IgD-negative memory B cell (primary cell): Measurements from ENCODE around the gene MDGA2. TPM values are rescaled to one million over a fixed set of nuclear protein-coding genes. Genes with fewer than 3 reads are reported as not detected.

Source experiments
- H3K27ac Mint-ChIP-seq, 3 donors: one replicate each; pipeline ENCODE4 v1.8.0; 2020 to 2022; ENCODE audit warnings: mild to moderate bottlenecking in 3 of 3, mixed read lengths in 3 of 3, moderate library complexity in 1 of 3
- H3K27me3 Mint-ChIP-seq: one replicate; pipeline ENCODE4 v1.8.0; 2021; ENCODE audit warnings: mixed read lengths
- H3K36me3 Mint-ChIP-seq: one replicate; pipeline ENCODE4 v1.8.0; 2020; ENCODE audit warnings: mild to moderate bottlenecking, mixed read lengths
- H3K4me1 Mint-ChIP-seq, 3 donors: one replicate each; pipeline ENCODE4 v1.8.0; 2020 to 2022; ENCODE audit warnings: mixed read lengths in 3 of 3, mild to moderate bottlenecking in 1 of 3
- H3K4me3 Mint-ChIP-seq, 4 donors: one replicate each; pipeline ENCODE4 v1.8.0; 2020 to 2022; ENCODE audit warnings: mild to moderate bottlenecking in 4 of 4, mixed read lengths in 4 of 4, moderate library complexity in 3 of 4
- H3K9me3 Mint-ChIP-seq, 3 donors: one replicate each; pipeline ENCODE4 v1.8.0; 2020 to 2021; ENCODE audit warnings: mixed read lengths in 3 of 3, mild to moderate bottlenecking in 1 of 3
- polyA plus RNA-seq: library from polyadenylated mRNA; unstranded; fragments of 300-500 nt; fragmentation: Illumina TruSeq; gene quantifications from one replicate; pipeline ENCODE4 v1.2.3, GENCODE V29; 2021

MDGA2 gene
- polyA plus RNA-seq, 1 donor from 2014 or later: not detected

DNA sequence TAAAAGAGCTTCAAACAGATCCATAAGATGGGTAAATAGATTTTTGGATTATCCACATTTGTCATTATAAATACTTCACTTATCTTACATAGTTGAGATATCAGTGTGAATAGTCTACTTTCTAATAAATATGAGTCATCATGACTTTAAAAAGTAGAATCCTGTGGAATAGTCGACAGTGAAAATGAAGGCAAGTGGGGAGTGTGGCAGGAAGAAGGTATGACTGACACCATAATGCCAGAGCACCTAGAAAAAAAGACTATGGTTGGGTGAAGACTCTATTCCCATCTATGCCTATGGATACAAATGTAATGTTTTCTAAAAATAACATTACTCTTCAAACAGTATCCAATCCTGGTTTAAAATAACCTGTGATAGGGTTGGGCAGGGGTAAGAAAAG lies 117.5 kb downstream of the MDGA2 start:
- H3K4me3 Mint-ChIP-seq: no peak overlapping the region

GRCh38 chr14:47555333-47555732 lies 120.1 kb downstream of the MDGA2 start:
- Mint-ChIP-seq H3K4me3 (no peak overlapping the region), H3K27me3 (no peaks in the 10 kb centered on the region), H3K4me1 (no peaks in the 10 kb centered on the region), H3K27ac (no peak overlapping the region), H3K9me3 (peaks cover 2 to 14% (median 7%) of the 10 kb centered on the region in 3 donors), H3K36me3 (no peaks in the 10 kb centered on the region)

More for the DNA sequence above, 117.5 kb downstream of the MDGA2 start:
- Mint-ChIP-seq H3K27ac (no peak overlapping the region), H3K27me3 (no peaks in the 10 kb centered on the region), H3K4me1 (no peaks in the 10 kb centered on the region), H3K36me3 (no peaks in the 10 kb centered on the region), H3K9me3 (peaks cover 4 to 11% (median 6%) of the 10 kb centered on the region in 3 donors)

DNA sequence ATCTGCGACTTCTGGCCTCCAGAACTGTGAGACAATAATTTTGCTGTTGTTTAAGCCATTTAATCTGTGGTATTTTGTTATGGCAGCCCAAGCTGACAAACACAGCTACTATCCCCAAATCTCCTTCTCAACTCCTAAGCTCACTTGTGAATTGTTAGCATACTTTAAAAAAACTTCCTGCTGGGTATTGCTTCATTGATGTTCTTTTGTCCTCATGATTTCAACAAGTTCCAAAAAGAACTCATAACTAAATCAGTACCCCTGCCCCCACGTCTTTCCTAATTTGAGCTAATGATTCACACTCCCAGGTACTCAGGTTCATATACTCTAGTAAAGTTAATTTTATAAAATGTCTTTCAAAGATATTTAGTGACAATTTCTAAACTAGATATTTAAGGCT lies 125.5 kb downstream of the MDGA2 start:
- H3K9me3 Mint-ChIP-seq: peaks cover 0 to 5% (median 4%) of the 10 kb centered on the region in 3 donors
- H3K27ac Mint-ChIP-seq: no peak overlapping the region
- no peaks in the 10 kb centered on the region for H3K4me1 Mint-ChIP-seq
- no peaks in the 10 kb centered on the region for H3K27me3 Mint-ChIP-seq
- H3K36me3 Mint-ChIP-seq: no peaks in the 10 kb centered on the region
- no peak overlapping the region for H3K4me3 Mint-ChIP-seq

- Mint-ChIP-seq H3K4me3 (no peak overlapping the region), H3K4me1 (no peaks in the 10 kb centered on the region), H3K27ac (no peak overlapping the region), H3K9me3 (peaks cover 0 to 8% (median under 1%) of the 10 kb centered on the region in 3 donors), H3K27me3 (no peaks in the 10 kb centered on the region), H3K36me3 (no peaks in the 10 kb centered on the region)
Measured at GRCh38 chr14:47543459-47543858, 131.9 kb downstream of the MDGA2 start.

GRCh38 chr14:47541662-47542061 lies 133.7 kb downstream of the MDGA2 start:
- Mint-ChIP-seq H3K9me3 (peaks cover 0 to 8% (median 2%) of the 10 kb centered on the region in 3 donors), H3K27me3 (no peaks in the 10 kb centered on the region), H3K36me3 (no peaks in the 10 kb centered on the region), H3K27ac (no peak overlapping the region), H3K4me1 (no peaks in the 10 kb centered on the region), H3K4me3 (no peak overlapping the region)

GRCh38 chr14:47539031-47539461 lies 136.4 kb downstream of the MDGA2 start:
- peak overlapping the region in 1 of 3 donors; percentile 5 for H3K27ac Mint-ChIP-seq
- H3K4me1 Mint-ChIP-seq: no peaks in the 10 kb centered on the region
- H3K36me3 Mint-ChIP-seq: no peaks in the 10 kb centered on the region
- no peak overlapping the region for H3K4me3 Mint-ChIP-seq
- peaks cover 0 to 8% (median 2%) of the 10 kb centered on the region in 3 donors for H3K9me3 Mint-ChIP-seq
- no peaks in the 10 kb centered on the region for H3K27me3 Mint-ChIP-seq

DNA sequence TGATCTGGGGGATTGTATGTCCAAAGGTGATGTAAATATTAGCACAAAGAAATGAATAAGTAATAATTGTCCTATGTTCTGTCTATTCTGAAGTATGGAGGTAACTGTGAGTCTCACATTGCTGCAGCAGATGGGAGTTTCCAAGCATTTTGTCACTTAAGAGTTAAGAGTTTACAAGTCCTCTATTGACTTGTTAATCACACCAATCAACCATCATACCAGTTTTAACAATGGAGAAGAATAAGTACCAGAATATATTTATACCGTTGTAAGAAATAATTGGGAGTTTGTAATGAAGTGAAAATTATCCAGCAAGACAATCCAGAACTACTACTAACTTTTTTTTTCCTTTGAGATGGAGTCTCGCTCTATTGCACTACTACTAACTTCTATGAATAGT lies 139.1 kb downstream of the MDGA2 start:
- Mint-ChIP-seq H3K9me3 (peaks cover 3 to 9% (median 7%) of the 10 kb centered on the region in 3 donors), H3K36me3 (no peaks in the 10 kb centered on the region), H3K27ac (no peak overlapping the region), H3K4me3 (no peak overlapping the region), H3K27me3 (no peaks in the 10 kb centered on the region), H3K4me1 (no peaks in the 10 kb centered on the region)

- H3K36me3 Mint-ChIP-seq: no peaks in the 10 kb centered on the region
- no peak overlapping the region for H3K27ac Mint-ChIP-seq
Measured at GRCh38 chr14:47526591-47527244, 148.7 kb downstream of the MDGA2 start.

GRCh38 chr14:47524524-47524923 lies 150.9 kb downstream of the MDGA2 start:
- no peaks in the 10 kb centered on the region for H3K9me3 Mint-ChIP-seq
- H3K27ac Mint-ChIP-seq: no peak overlapping the region
- H3K4me3 Mint-ChIP-seq: no peak overlapping the region
- no peaks in the 10 kb centered on the region for H3K4me1 Mint-ChIP-seq
- H3K27me3 Mint-ChIP-seq: no peaks in the 10 kb centered on the region
- no peaks in the 10 kb centered on the region for H3K36me3 Mint-ChIP-seq

More at GRCh38 chr14:47526591-47527244, 148.7 kb downstream of the MDGA2 start:
- H3K27me3 Mint-ChIP-seq: no peaks in the 10 kb centered on the region
- H3K9me3 Mint-ChIP-seq: peaks cover 0 to 9% (median 3%) of the 10 kb centered on the region in 3 donors
- no peak overlapping the region for H3K4me3 Mint-ChIP-seq
- H3K4me1 Mint-ChIP-seq: no peaks in the 10 kb centered on the region

DNA sequence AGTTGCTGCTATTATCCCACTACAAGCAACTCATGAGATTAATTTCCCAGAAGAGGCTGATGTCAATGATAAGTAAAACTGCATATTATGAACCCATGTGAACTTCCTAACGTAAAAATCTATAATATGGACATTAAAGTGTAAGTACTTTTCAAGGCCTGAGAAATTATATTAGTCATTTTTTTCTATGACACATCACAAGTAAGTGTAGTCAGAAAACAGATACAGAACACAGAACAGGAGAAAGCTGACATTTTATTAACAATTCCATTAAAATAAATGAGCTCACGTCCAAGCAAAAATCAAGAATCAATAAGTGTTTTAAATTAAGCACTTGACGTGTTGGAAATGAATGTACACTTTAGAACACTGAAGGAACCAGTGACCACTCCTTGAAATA lies 155.0 kb downstream of the MDGA2 start:
- Mint-ChIP-seq H3K27me3 (no peaks in the 10 kb centered on the region), H3K4me3 (no peak overlapping the region), H3K27ac (no peak overlapping the region), H3K9me3 (no peaks in the 10 kb centered on the region), H3K4me1 (no peaks in the 10 kb centered on the region), H3K36me3 (no peaks in the 10 kb centered on the region)

GRCh38 chr14:47511829-47512228 lies 163.6 kb downstream of the MDGA2 start:
- H3K9me3 Mint-ChIP-seq: peaks cover 0 to 6% (median 4%) of the 10 kb centered on the region in 3 donors
- H3K4me1 Mint-ChIP-seq: no peaks in the 10 kb centered on the region
- no peaks in the 10 kb centered on the region for H3K36me3 Mint-ChIP-seq
- H3K27ac Mint-ChIP-seq: no peak overlapping the region
- no peak overlapping the region for H3K4me3 Mint-ChIP-seq
- no peaks in the 10 kb centered on the region for H3K27me3 Mint-ChIP-seq

GRCh38 chr14:47509957-47510356 lies 165.4 kb downstream of the MDGA2 start:
- Mint-ChIP-seq H3K27me3 (no peaks in the 10 kb centered on the region), H3K4me3 (no peak overlapping the region), H3K36me3 (no peaks in the 10 kb centered on the region), H3K27ac (no peak overlapping the region), H3K9me3 (peaks cover 0 to 6% (median 4%) of the 10 kb centered on the region in 3 donors), H3K4me1 (no peaks in the 10 kb centered on the region)

DNA sequence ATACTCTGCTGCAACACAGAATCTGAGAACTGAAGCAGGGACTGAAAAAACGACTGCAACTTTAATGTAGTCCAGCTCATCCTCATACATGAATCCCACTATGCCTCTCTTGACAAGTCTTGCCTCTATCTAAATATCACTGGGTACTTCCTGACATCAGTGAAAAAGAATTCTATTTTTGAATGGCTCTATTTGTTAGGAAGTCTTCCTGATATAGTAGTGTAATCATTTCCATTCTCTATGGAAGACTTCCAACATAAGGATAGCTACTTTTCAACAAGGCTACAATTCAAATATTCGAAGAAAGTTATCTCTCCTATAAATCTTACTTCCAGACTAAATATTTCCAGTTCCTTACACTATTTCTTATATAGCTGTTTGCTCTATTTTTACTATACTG lies 167.5 kb downstream of the MDGA2 start:
- no peak overlapping the region for H3K4me3 Mint-ChIP-seq
- peaks cover 0 to 6% (median 6%) of the 10 kb centered on the region in 3 donors for H3K9me3 Mint-ChIP-seq
- H3K4me1 Mint-ChIP-seq: no peaks in the 10 kb centered on the region
- no peaks in the 10 kb centered on the region for H3K27me3 Mint-ChIP-seq
- H3K27ac Mint-ChIP-seq: no peak overlapping the region
- no peaks in the 10 kb centered on the region for H3K36me3 Mint-ChIP-seq

GRCh38 chr14:47500369-47500768 lies 175.0 kb downstream of the MDGA2 start:
- Mint-ChIP-seq H3K27ac (no peak overlapping the region), H3K27me3 (no peaks in the 10 kb centered on the region), H3K4me3 (no peak overlapping the region), H3K36me3 (no peaks in the 10 kb centered on the region), H3K4me1 (no peaks in the 10 kb centered on the region), H3K9me3 (peaks cover 2 to 4% (median 3%) of the 10 kb centered on the region in 3 donors)

DNA sequence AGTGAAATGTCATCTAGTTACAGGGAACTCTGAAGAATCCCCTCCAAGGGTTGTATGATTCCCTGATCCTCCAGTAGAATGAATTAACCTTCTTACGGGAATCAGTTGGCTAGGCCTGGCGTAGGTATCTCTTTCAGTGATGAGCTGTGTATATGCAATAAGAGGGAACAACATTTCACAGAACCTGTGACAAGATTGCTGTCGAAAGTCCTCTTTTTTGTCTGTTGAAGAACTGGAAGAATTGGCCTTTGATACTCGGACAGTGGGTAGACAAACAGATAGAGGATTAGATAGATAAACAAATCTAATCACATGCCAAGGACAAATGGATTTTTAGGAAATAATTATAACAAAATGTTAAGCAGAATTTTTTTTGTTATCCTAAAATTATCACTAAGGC lies 184.6 kb downstream of the MDGA2 start:
- Mint-ChIP-seq H3K36me3 (no peaks in the 10 kb centered on the region), H3K27me3 (no peaks in the 10 kb centered on the region)

GRCh38 chr14:47490353-47490752 lies 185.1 kb downstream of the MDGA2 start:
- Mint-ChIP-seq H3K27ac (no peak overlapping the region), H3K4me1 (no peaks in the 10 kb centered on the region), H3K36me3 (no peaks in the 10 kb centered on the region), H3K4me3 (no peak overlapping the region), H3K27me3 (no peaks in the 10 kb centered on the region), H3K9me3 (peaks cover 0 to 5% (median 1%) of the 10 kb centered on the region in 3 donors)

More for the DNA sequence above, 184.6 kb downstream of the MDGA2 start:
- Mint-ChIP-seq H3K4me1 (no peaks in the 10 kb centered on the region), H3K27ac (no peak overlapping the region), H3K9me3 (peaks cover 0 to 5% (median 1%) of the 10 kb centered on the region in 3 donors), H3K4me3 (no peak overlapping the region)
